HG02840 (cell line): ENCODE data around the gene TAL1.

Source experiments
- ATAC-seq: cut with Tn5 transposase; IDR thresholded peaks from one replicate; pipeline ENCODE4 v1.9.1; 2021; ENCODE audit warnings: mild to moderate bottlenecking, moderate library complexity, moderate number of reproducible peaks; ENCODE audit not compliant: unreplicated experiment, low FRiP score

The TAL1 gene

GRCh38 chr1:47189844-47190508 lies 42.0 kb downstream of the TAL1 start, which contains the start of gene PDZK1IP1:
TSS of gene PDZK1IP1 (minus strand) at chr1:47190036. CDS start at chr1:47189932, 104 bp downstream.
- no peak for ATAC-seq

GRCh38 chr1:47188791-47189785 lies 42.9 kb downstream of the TAL1 start:
- ATAC-seq: no peak

- ATAC-seq: no peak
These were observed 44.1 kb downstream of the TAL1 start for GRCh38 chr1:47187926-47188250.

GRCh38 chr1:47187231-47187925 lies 44.6 kb downstream of the TAL1 start:
- ATAC-seq: no peak

- no peak for ATAC-seq
These were observed 45.5 kb downstream of the TAL1 start for GRCh38 chr1:47186267-47187185.

- no peak for ATAC-seq
These were observed 47.0 kb downstream of the TAL1 start for GRCh38 chr1:47184822-47185677.

GRCh38 chr1:47184090-47184821 lies 47.8 kb downstream of the TAL1 start:
- no peak for ATAC-seq

- ATAC-seq: no peak
These were observed 48.5 kb downstream of the TAL1 start for GRCh38 chr1:47183308-47184089.

- ATAC-seq: no peak
These were observed 49.3 kb downstream of the TAL1 start for GRCh38 chr1:47182676-47183235.

- ATAC-seq: no peak
These were observed 49.9 kb downstream of the TAL1 start for GRCh38 chr1:47181955-47182675.

GRCh38 chr1:47181095-47181954 lies 50.7 kb downstream of the TAL1 start:
- no peak for ATAC-seq

GRCh38 chr1:47180603-47181094 lies 51.4 kb downstream of the TAL1 start:
- no peak for ATAC-seq

- ATAC-seq: no peak
These were observed 51.9 kb downstream of the TAL1 start for GRCh38 chr1:47179988-47180563.

GRCh38 chr1:47179017-47179987 lies 52.7 kb downstream of the TAL1 start:
- ATAC-seq: peak; percentile 70
